HEK293 (cell line): Measurements from ENCODE around the gene NSUN4.

Experiments used
- CTCF ChIA-PET: fragments of 350-600 bp; formaldehyde crosslinking; extraction: SDS; loops from one replicate; lab custom pipeline; 2021; ENCODE audit warnings: antibody characterized with exemption; lab: Yijun Ruan, JAX
- POLR2A ChIA-PET: fragments of 300-600 bp; formaldehyde crosslinking; extraction: SDS; loops from one replicate; lab custom pipeline; 2020; ENCODE audit warnings: antibody characterized with exemption, inconsistent platforms; lab: Yijun Ruan, JAX
- H3K27ac ChIP-seq: fragments of 200-500 bp; sonication (Bioruptor generic); 2 replicates; pipeline ENCODE4 v1.5.1; 2014; ENCODE audit warnings: low read depth, low read length, control low read depth, inconsistent platforms; ENCODE audit errors: extremely low read depth
- H3K36me3 ChIP-seq, 2 experiments: fragments of 200-500 bp in 1 of 2; sonication (Bioruptor generic) in 1 of 2; 1 replicate in 1 of 2; 2 replicates in 1 of 2; pipeline ENCODE4 v1.5.1; 2014 to 2017; ENCODE audit warnings: inconsistent platforms in 2 of 2, low read length in 2 of 2; ENCODE audit not compliant: control insufficient read depth in 2 of 2, insufficient read depth in 1 of 2
- H3K4me1 ChIP-seq: fragments of 200-500 bp; sonication (Bioruptor generic); 2 replicates; pipeline ENCODE4 v1.5.1; 2014; ENCODE audit warnings: mild to moderate bottlenecking, low read length, inconsistent platforms; ENCODE audit not compliant: control insufficient read depth, insufficient read depth
- H3K4me3 ChIP-seq: 2 replicates; pipeline ENCODE4 v1.5.1; 2011; ENCODE audit warnings: low read depth, mild to moderate bottlenecking, control low read depth, low read length, moderate library complexity
- H3K9me3 ChIP-seq: fragments of 200-500 bp; sonication (Bioruptor generic); 2 replicates; pipeline ENCODE4 v1.5.1; 2014; ENCODE audit warnings: low read depth, low read length, inconsistent platforms; ENCODE audit not compliant: control insufficient read depth, insufficient read depth
- AEBP2 ChIP-seq: fragments of 450-650 bp; formaldehyde crosslinking; IDR thresholded peaks from 2 replicates; pipeline ENCODE4 v1.5.1; 2016; ENCODE audit warnings: missing biosample characterization, missing genetic modification characterization, borderline replicate concordance
- ATF2 ChIP-seq: fragments of 450-650 bp; formaldehyde crosslinking; IDR thresholded peaks from 2 replicates; pipeline ENCODE4 v1.5.1; 2016; ENCODE audit warnings: missing biosample characterization, missing genetic modification characterization, low read depth
- INSM2 ChIP-seq: fragments of 450-650 bp; formaldehyde crosslinking; IDR thresholded peaks from 2 replicates; pipeline ENCODE4 v1.5.1; 2016; ENCODE audit warnings: missing biosample characterization, missing genetic modification characterization
- KLF1 ChIP-seq: fragments of 450-650 bp; formaldehyde crosslinking; IDR thresholded peaks from 2 replicates; pipeline ENCODE4 v1.5.1; 2016; ENCODE audit warnings: missing biosample characterization, missing genetic modification characterization
- KLF16 ChIP-seq: fragments of 450-650 bp; formaldehyde crosslinking; IDR thresholded peaks from 2 replicates; pipeline ENCODE4 v1.5.1; 2017; ENCODE audit warnings: missing biosample characterization, missing genetic modification characterization
- YY1 ChIP-seq: fragments of 450-650 bp; formaldehyde crosslinking; IDR thresholded peaks from 2 replicates; pipeline ENCODE4 v1.5.1; 2018; ENCODE audit warnings: missing biosample characterization, missing genetic modification characterization
- ZBTB1 ChIP-seq: fragments of 450-650 bp; formaldehyde crosslinking; IDR thresholded peaks from 2 replicates; pipeline ENCODE4 v1.5.1; 2016; ENCODE audit warnings: missing biosample characterization, missing genetic modification characterization
- ZNF121 ChIP-seq: fragments of 450-650 bp; formaldehyde crosslinking; IDR thresholded peaks from 2 replicates; pipeline ENCODE4 v1.5.1; 2016; ENCODE audit warnings: missing biosample characterization, missing genetic modification characterization
- ZNF138 ChIP-seq: fragments of 450-650 bp; formaldehyde crosslinking; IDR thresholded peaks from 2 replicates; pipeline ENCODE4 v1.5.1; 2016; ENCODE audit warnings: missing biosample characterization, missing genetic modification characterization, borderline replicate concordance
- ZNF175 ChIP-seq: fragments of 450-650 bp; formaldehyde crosslinking; IDR thresholded peaks from 2 replicates; pipeline ENCODE4 v1.5.1; 2016; ENCODE audit warnings: missing biosample characterization, missing genetic modification characterization
- ZNF211 ChIP-seq: fragments of 450-650 bp; formaldehyde crosslinking; IDR thresholded peaks from 2 replicates; pipeline ENCODE4 v1.5.1; 2016; ENCODE audit warnings: low read depth, missing biosample characterization, missing genetic modification characterization
- ZNF214 ChIP-seq: fragments of 450-650 bp; formaldehyde crosslinking; IDR thresholded peaks from 2 replicates; pipeline ENCODE4 v1.5.1; 2017; ENCODE audit warnings: missing biosample characterization, mild to moderate bottlenecking, missing genetic modification characterization, borderline replicate concordance
- ZNF223 ChIP-seq: fragments of 450-650 bp; formaldehyde crosslinking; IDR thresholded peaks from 2 replicates; pipeline ENCODE4 v1.5.1; 2016; ENCODE audit warnings: missing biosample characterization, missing genetic modification characterization
- ZNF362 ChIP-seq: fragments of 450-650 bp; formaldehyde crosslinking; IDR thresholded peaks from 2 replicates; pipeline ENCODE4 v1.5.1; 2016; ENCODE audit warnings: missing biosample characterization, missing genetic modification characterization
- ZNF449 ChIP-seq: fragments of 450-650 bp; formaldehyde crosslinking; IDR thresholded peaks from 2 replicates; pipeline ENCODE4 v1.5.1; 2017; ENCODE audit warnings: missing biosample characterization, mild to moderate bottlenecking, missing genetic modification characterization, moderate library complexity
- ZNF560 ChIP-seq: fragments of 450-650 bp; formaldehyde crosslinking; IDR thresholded peaks from 2 replicates; pipeline ENCODE4 v1.5.1; 2017; ENCODE audit warnings: missing biosample characterization, missing genetic modification characterization, borderline replicate concordance
- ZNF580 ChIP-seq: fragments of 450-650 bp; formaldehyde crosslinking; IDR thresholded peaks from 2 replicates; pipeline ENCODE4 v1.5.1; 2016; ENCODE audit warnings: missing biosample characterization, missing genetic modification characterization
- ZNF692 ChIP-seq: fragments of 450-650 bp; formaldehyde crosslinking; IDR thresholded peaks from 2 replicates; pipeline ENCODE4 v1.5.1; 2016; ENCODE audit warnings: missing biosample characterization, missing genetic modification characterization
- ZNF777 ChIP-seq: fragments of 450-650 bp; formaldehyde crosslinking; IDR thresholded peaks from 2 replicates; pipeline ENCODE4 v1.5.1; 2017; ENCODE audit warnings: missing biosample characterization, missing genetic modification characterization, borderline replicate concordance

The NSUN4 gene

GRCh38 chr1:46306159-46306530, 34.5 kb upstream of the NSUN4 start:
- Histone ChIP-seq H3K4me1 (no peaks in the 10 kb centered on the region), H3K4me3 (no peak overlapping the region), H3K9me3 (no peaks in the 10 kb centered on the region), H3K27ac (no peak overlapping the region), H3K36me3 (peaks cover 15 to 47% of the 10 kb centered on the region in 2 experiments; a peak in 2 of 3 replicates)
- ChIA-PET POLR2A (interaction anchor here (0.6 kb wide), 1 partner anchor 61 kb away, joined by 3 read pairs; no protein-coding TSS in a partner anchor), CTCF (no interaction called here)
- TF ChIP-seq ZNF362 (peak; percentile 85), ZNF223 (no peak), ZNF580 (tag by site-specific recombination) (no peak), ZNF560 (tag by site-specific recombination) (no peak), AEBP2 (tag by site-specific recombination) (no peak)

- Histone ChIP-seq H3K4me3 (no peak overlapping the region), H3K36me3 (peaks cover 46 to 81% of the 10 kb centered on the region in 2 experiments), H3K27ac (no peak overlapping the region), H3K4me1 (no peaks in the 10 kb centered on the region), H3K9me3 (no peaks in the 10 kb centered on the region)
- no peak for TF ChIP-seq ZNF175 (tag by site-specific recombination)
- TF ChIP-seq ZNF138 (tag by site-specific recombination): no peak
- TF ChIP-seq ZNF211 (tag by site-specific recombination): no peak
- no peak for TF ChIP-seq ZNF692 (tag by site-specific recombination)
- TF ChIP-seq ZBTB1 (tag by site-specific recombination): no peak
- no peak for TF ChIP-seq ATF2 (tag by site-specific recombination)
- ChIA-PET CTCF (interaction anchor here (1.0 kb wide), 1 partner anchor 23 kb away, joined by 4 read pairs; no protein-coding TSS in a partner anchor), POLR2A (interaction anchor here (1.0 kb wide), 2 partner anchors 24 to 179 kb away, joined by 3 read pairs; no protein-coding TSS in a partner anchor)
These were observed 31.0 kb upstream of the NSUN4 start for GRCh38 chr1:46309401-46310159.

GRCh38 chr1:46310321-46310720, 30.3 kb upstream of the NSUN4 start:
- no peaks in the 10 kb centered on the region for H3K9me3 ChIP-seq
- TF ChIP-seq YY1 (tag by site-specific recombination): no peak
- no peak for TF ChIP-seq KLF1 (tag by site-specific recombination)
- TF ChIP-seq ZNF214 (tag by site-specific recombination): no peak
- no peak for TF ChIP-seq ZNF449 (tag by site-specific recombination)
- TF ChIP-seq ZNF777 (tag by site-specific recombination): no peak
- no peak for TF ChIP-seq KLF16 (tag by site-specific recombination)
- peak; percentile 88 for TF ChIP-seq ZNF121 (tag by site-specific recombination)
- TF ChIP-seq INSM2: no peak
- no peak overlapping the region for H3K4me3 ChIP-seq
- no peaks in the 10 kb centered on the region for H3K4me1 ChIP-seq
- H3K36me3 ChIP-seq: peaks cover 46 to 86% of the 10 kb centered on the region in 2 experiments
- ChIA-PET POLR2A (interaction anchor here (1.0 kb wide), 1 partner anchor 178 kb away, joined by 3 read pairs; no protein-coding TSS in a partner anchor), CTCF (interaction anchor here (1.0 kb wide), 1 partner anchor 23 kb away, joined by 4 read pairs; no protein-coding TSS in a partner anchor)
- no peak overlapping the region for H3K27ac ChIP-seq
